Fibroblast of skin of right quadriceps (primary cell): Measurements from ENCODE around the gene ARHGEF16.

Source experiments
- DNase-seq: peaks from one replicate; pipeline ENCODE4 v3.0.0-alpha.2; 2013

The ARHGEF16 gene

DNA sequence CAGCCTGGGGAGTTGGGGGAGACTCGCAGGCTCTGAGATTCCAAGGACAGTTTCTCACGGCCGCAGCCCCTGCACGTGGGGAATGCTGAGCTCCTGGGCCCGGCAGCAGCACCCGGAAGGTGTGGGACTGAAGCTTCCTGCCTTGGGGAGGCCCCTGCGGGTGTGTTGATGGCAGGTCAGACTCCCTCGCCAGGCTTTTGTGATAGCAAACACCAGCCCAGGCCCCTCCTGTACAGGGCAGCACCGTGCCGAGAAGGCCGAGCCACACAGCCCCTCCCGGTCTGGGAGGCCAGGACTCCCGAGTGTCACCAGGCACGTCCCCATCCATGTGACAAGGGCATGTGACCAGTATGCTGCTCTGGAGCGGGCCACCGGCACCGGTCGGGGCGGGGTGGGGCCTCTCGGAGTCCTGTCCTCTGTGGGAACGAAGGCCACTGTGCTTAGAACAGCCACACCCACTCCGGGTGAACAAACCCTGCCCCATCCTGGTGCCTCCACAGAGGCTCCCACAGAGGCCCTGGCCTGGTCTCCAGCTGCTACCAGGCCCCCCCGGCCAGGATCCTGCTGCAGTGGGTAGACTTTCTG lies 31.1 kb upstream of the ARHGEF16 start:
- DNase-seq, result no peak

GRCh38 chr1:3423896-3424611 lies 30.4 kb upstream of the ARHGEF16 start:
- no peak for DNase-seq

- no peak for DNase-seq
Observed at GRCh38 chr1:3425486-3426215, 28.8 kb upstream of the ARHGEF16 start.

DNA sequence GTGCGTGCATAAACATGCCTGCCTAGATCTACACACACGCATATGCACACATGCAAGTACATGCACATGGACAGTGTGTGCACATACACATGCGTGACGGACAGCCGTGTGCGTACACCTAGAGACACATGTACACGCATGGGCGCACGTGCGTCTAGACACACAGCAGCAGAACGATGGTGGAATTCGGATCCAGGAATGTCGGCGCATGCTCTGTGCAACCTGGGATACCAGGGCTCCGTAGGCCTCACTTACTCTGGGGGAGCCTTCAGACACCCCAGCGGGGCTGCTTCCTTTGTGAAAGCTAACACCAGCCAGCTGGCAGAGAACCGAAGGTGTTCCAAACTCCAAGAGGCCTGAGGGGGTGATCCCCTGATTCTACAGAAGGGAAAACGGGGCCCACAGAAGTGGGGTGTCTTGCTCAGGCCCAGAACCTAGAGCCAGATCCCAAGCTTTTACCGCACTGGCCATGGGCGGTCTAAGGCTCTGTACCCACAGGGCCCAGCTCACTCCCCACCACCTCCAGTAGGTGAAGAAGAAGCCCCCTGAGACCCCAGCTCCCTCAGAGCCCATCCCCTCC lies 27.4 kb upstream of the ARHGEF16 start:
- no peak for DNase-seq

GRCh38 chr1:3427711-3428704 lies 26.5 kb upstream of the ARHGEF16 start:
- DNase-seq, result no peak

DNA sequence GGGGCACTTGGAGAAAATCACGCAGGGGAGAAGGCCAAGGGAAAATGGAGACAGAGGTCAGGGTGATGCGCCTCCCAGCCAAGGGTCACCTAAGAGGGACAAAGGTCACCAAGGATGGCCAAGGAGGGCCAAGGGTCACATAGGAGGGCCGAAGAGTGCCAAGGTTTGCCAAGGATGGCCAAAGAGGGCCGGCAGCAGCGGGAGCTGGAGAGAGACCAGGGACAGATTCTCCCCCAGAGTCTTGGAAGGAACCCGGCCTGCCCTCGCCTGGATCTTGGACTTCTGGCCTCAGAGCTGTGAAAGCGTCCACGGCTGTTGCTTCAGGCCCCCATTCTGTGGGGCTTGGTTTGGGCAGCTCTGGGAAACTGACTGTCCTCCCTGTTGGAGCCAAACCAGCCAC lies 25.6 kb upstream of the ARHGEF16 start:
- no peak for DNase-seq

DNA sequence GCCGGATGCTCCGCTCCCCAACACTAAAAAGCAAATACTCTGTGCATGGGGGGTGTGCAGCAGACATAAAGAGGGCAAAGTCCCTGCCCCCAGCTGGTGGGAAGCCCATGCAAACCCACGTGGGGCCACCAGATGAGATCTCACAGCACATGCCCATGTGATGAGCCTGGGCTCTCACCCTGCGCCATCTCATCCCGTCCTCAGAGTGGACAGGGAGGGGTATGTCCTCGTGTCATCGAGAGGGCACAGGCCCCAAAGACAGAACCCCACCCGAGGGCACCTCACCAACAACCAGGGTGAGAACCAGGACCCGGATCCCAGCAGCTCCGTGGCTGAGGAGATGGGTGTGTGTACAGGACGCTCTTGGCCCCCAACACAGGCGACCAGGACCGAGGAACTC lies 25.1 kb upstream of the ARHGEF16 start:
- no peak for DNase-seq

- DNase-seq, result no peak
Observed at GRCh38 chr1:3429766-3430165, 24.7 kb upstream of the ARHGEF16 start.

- no peak for DNase-seq
Observed at GRCh38 chr1:3430406-3430805, 24.1 kb upstream of the ARHGEF16 start.

- DNase-seq, result no peak
Observed at GRCh38 chr1:3430820-3431219, 23.6 kb upstream of the ARHGEF16 start.

- DNase-seq, result no peak
Observed at GRCh38 chr1:3431266-3431665, 23.2 kb upstream of the ARHGEF16 start.

- no peak for DNase-seq
Observed at GRCh38 chr1:3431686-3432085, 22.8 kb upstream of the ARHGEF16 start.

GRCh38 chr1:3432306-3432705 lies 22.2 kb upstream of the ARHGEF16 start:
- DNase-seq, result no peak

- DNase-seq, result no peak
Observed at GRCh38 chr1:3433076-3433475, 21.4 kb upstream of the ARHGEF16 start.

GRCh38 chr1:3433596-3434320 lies 20.7 kb upstream of the ARHGEF16 start:
- no peak for DNase-seq

GRCh38 chr1:3434406-3435110 lies 19.9 kb upstream of the ARHGEF16 start:
- no peak for DNase-seq

DNA sequence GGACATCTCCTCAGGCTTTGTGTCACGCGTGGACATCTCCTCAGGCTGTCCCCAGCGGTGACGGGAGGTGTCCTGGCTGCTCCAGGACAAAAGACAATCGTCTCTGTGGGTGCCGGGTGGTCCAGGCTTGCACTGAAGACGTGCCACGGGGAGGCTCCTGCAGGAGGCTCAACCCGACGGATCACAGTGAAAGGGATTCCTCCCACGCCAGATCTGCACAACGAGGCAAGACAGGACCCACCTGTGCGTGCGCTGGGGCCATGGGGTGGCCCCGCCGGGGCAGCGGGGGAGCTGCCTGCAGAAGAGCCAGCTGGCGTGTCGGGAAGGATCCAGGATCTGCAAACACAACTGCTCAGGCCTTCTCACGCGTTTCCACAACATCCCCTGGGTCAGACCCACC lies 18.8 kb upstream of the ARHGEF16 start:
- no peak for DNase-seq

DNA sequence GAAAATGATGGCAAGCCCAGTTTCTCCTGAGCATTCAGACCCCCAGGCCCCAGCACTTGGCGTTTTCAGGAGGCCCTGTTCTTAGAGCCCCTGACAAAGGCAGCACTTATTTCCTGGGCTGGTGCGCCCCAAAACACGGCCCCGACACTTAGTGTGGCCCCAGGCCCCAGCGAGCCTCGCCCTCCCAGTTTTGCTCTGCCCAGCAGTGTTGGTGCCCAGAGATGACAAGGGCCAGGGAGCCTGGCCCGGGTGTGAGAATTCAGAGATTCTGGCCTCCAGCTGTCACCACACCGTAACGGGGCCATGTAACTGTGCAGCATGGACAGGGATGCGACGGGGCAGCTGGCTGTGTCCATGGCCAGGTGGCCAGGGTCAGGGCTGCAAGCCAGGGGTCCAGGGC lies 18.0 kb upstream of the ARHGEF16 start:
- no peak for DNase-seq

GRCh38 chr1:3436901-3437300 lies 17.6 kb upstream of the ARHGEF16 start:
- DNase-seq, result no peak

- no peak for DNase-seq
Observed at GRCh38 chr1:3438661-3439180, 15.7 kb upstream of the ARHGEF16 start.
